CD14-positive monocyte (primary cell): ENCODE data around the gene SLFN5. TPM values are rescaled to one million over a fixed set of nuclear protein-coding genes. Genes with fewer than 3 reads are reported as not detected.
A peak's percentile ranks its signal among the peaks of the same experiment; 100 is the strongest.
"Not testable (repeated sequence)": the region's sequence is repeated elsewhere in the genome, so short reads cannot be mapped to it uniquely, and the experiment has no call there.

Source experiments
- DNase-seq, 3 donors: peaks; one replicate each; pipeline ENCODE4 v3.0.0-alpha.2; 2011 to 2022
- H2AFZ ChIP-seq: 2 replicates; pipeline ENCODE4 v1.6.0; 2012; ENCODE audit warnings: mild to moderate bottlenecking, low read depth, low read length, inconsistent platforms; ENCODE audit not compliant: insufficient read depth, poor library complexity, severe bottlenecking
- H3K27ac ChIP-seq, 2 donors: 1 replicate in 1 of 2; 2 replicates in 1 of 2; pipeline ENCODE4 v1.5.1; 2012 to 2013; ENCODE audit warnings: low read length in 2 of 2, control low read depth in 1 of 2, inconsistent platforms in 1 of 2, low read depth in 1 of 2, mild to moderate bottlenecking in 1 of 2
- H3K27me3 ChIP-seq, 2 donors: one replicate each; pipeline versions ENCODE4 v1.6.0 to v1.6.1; 2011 to 2013; ENCODE audit warnings: low read length in 2 of 2; ENCODE audit not compliant: control insufficient read depth in 2 of 2, insufficient read depth in 2 of 2
- H3K36me3 ChIP-seq, 2 donors: replicated peaks in 1 of 2; 1 replicate in 1 of 2; 2 replicates in 1 of 2; pipeline versions ENCODE4 v1.5.1 to v1.6.1; 2012 to 2013; ENCODE audit warnings: low read length in 2 of 2, control low read depth in 1 of 2, inconsistent platforms in 1 of 2, mild to moderate bottlenecking in 1 of 2; ENCODE audit not compliant: insufficient read depth in 2 of 2, control insufficient read depth in 1 of 2
- H3K4me1 ChIP-seq, 2 donors: 1 replicate in 1 of 2; 2 replicates in 1 of 2; pipeline versions ENCODE4 v1.5.1 to v1.6.1; 2012 to 2013; ENCODE audit warnings: low read length in 2 of 2, control low read depth in 1 of 2, inconsistent platforms in 1 of 2, mild to moderate bottlenecking in 1 of 2, moderate library complexity in 1 of 2; ENCODE audit not compliant: insufficient read depth in 2 of 2, control insufficient read depth in 1 of 2
- H3K4me2 ChIP-seq: replicated peaks from 2 replicates; pipeline ENCODE3; 2012; ENCODE audit warnings: low read length, moderate library complexity, mild to moderate bottlenecking; ENCODE audit not compliant: poor library complexity, severe bottlenecking; ENCODE audit errors: extremely low read depth
- H3K4me3 ChIP-seq, 3 experiments: fragments of 200-600 bp in 1 of 3; sonication (generic) in 1 of 3; replicated peaks in 1 of 3; 1 replicate in 2 of 3; 2 replicates in 1 of 3; pipeline ENCODE4 v1.5.1; 2011 to 2013; ENCODE audit warnings: low read length in 3 of 3, mild to moderate bottlenecking in 3 of 3, control low read depth in 2 of 3, low read depth in 2 of 3, inconsistent platforms in 1 of 3, moderate library complexity in 1 of 3
- H3K79me2 ChIP-seq: 2 replicates; pipeline ENCODE4 v1.6.0; 2012; ENCODE audit warnings: mild to moderate bottlenecking, control low read depth, inconsistent platforms, low read length, moderate library complexity; ENCODE audit not compliant: insufficient read depth
- H3K9ac ChIP-seq: 2 replicates; pipeline ENCODE4 v1.6.0; 2017; ENCODE audit warnings: low read length, mild to moderate bottlenecking; ENCODE audit not compliant: insufficient read depth, poor library complexity, severe bottlenecking
- H3K9me3 ChIP-seq, 2 donors: replicated peaks in 1 of 2; 1 replicate in 1 of 2; 2 replicates in 1 of 2; pipeline versions ENCODE4 v1.5.1 to v1.6.1; 2012 to 2013; ENCODE audit warnings: low read length in 2 of 2, control low read depth in 1 of 2; ENCODE audit not compliant: control insufficient read depth in 1 of 2, insufficient read depth in 1 of 2
- H4K20me1 ChIP-seq: 2 replicates; pipeline ENCODE4 v1.6.0; 2012; ENCODE audit warnings: mild to moderate bottlenecking, low read length, control low read depth, moderate library complexity; ENCODE audit not compliant: insufficient read depth
- H3K27ac Mint-ChIP-seq, 7 donors: one replicate each; pipeline ENCODE4 v1.8.0; 2020; ENCODE audit warnings: mild to moderate bottlenecking in 7 of 7, mixed read lengths in 7 of 7, moderate library complexity in 6 of 7, inconsistent platforms in 2 of 7
- H3K27me3 Mint-ChIP-seq, 3 donors: one replicate each; pipeline ENCODE4 v1.8.0; 2021 to 2022; ENCODE audit warnings: low read depth in 3 of 3, mild to moderate bottlenecking in 3 of 3, mixed read lengths in 3 of 3, moderate library complexity in 3 of 3, inconsistent platforms in 1 of 3
- H3K36me3 Mint-ChIP-seq, 2 donors: one replicate each; pipeline ENCODE4 v1.8.0; 2020; ENCODE audit warnings: mixed read lengths in 2 of 2, inconsistent platforms in 1 of 2, mild to moderate bottlenecking in 1 of 2
- H3K4me1 Mint-ChIP-seq: one replicate; pipeline ENCODE4 v1.8.0; 2020; ENCODE audit warnings: mild to moderate bottlenecking, mixed read lengths
- H3K4me3 Mint-ChIP-seq, 2 donors: one replicate each; pipeline ENCODE4 v1.8.0; 2020; ENCODE audit warnings: mild to moderate bottlenecking in 2 of 2, mixed read lengths in 2 of 2, moderate library complexity in 1 of 2
- H3K9me3 Mint-ChIP-seq, 7 donors: one replicate each; pipeline ENCODE4 v1.8.0; 2020 to 2022; ENCODE audit warnings: mixed read lengths in 7 of 7, mild to moderate bottlenecking in 6 of 7, moderate library complexity in 6 of 7, inconsistent platforms in 2 of 7
- CTCF ChIP-seq: fragments of 200-600 bp; IDR thresholded peaks from one replicate; pipeline ENCODE4 v1.8.0; 2022; ENCODE audit warnings: antibody characterized with exemption, mild to moderate bottlenecking
- WGBS: methylation state at CpG from one replicate; pipeline ENCODE4 v1.1.5; 2013; ENCODE audit warnings: missing lambda C conversion rate; ENCODE audit not compliant: insufficient coverage; 5-methylcytosine and 5-hydroxymethylcytosine counted together
- intact Hi-C, 2 donors: fragments of 100-400 bp; cut with micrococcal nuclease; formaldehyde crosslinking; loops; one replicate each; pipeline versions ENCODE4 v1.15.0 to v1.15.1; 2023
- polyA minus RNA-seq: library from RNA; depleted of rRNA, polyadenylated mRNA; stranded (reverse); fragments of >200 nt; gene quantifications from 2 replicates; pipeline ENCODE4 v1.2.3, GENCODE V29; 2012
- polyA plus RNA-seq, 3 donors: library from polyadenylated mRNA; depleted of rRNA in 1 of 3; unstranded in 2 of 3; stranded (reverse) in 1 of 3; fragments of 300-500 nt in 2 of 3; fragments of >200 nt in 1 of 3; fragmentation: Illumina TruSeq in 2 of 3; gene quantifications; 1 replicate in 2 of 3; 2 replicates in 1 of 3; pipeline ENCODE4 v1.2.3, GENCODE V29; 2012 to 2021
- total RNA-seq, 12 experiments: library from RNA in 1 of 12; stranded (reverse) in 1 of 12; fragments of 120-200 nt in 1 of 12; gene quantifications; one replicate each; pipeline ENCODE4 v1.2.4 and lab custom pipeline; 2013 to 2026; ENCODE audit warnings: mixed read lengths in 6 of 12, inconsistent platforms in 1 of 12

SLFN5 gene
- 26.8 TPM for total RNA-seq (2013)
- 1 to 10 TPM; 2.9 to 8.8 (median 5.3) TPM for polyA plus RNA-seq
- 5.3 and 8.9 TPM in 2 replicates for polyA minus RNA-seq
- 46.4 to 342 (median 80.1) reads per million in 11 experiments for total RNA-seq (lab: John Stamatoyannopoulos, UW)

DNA sequence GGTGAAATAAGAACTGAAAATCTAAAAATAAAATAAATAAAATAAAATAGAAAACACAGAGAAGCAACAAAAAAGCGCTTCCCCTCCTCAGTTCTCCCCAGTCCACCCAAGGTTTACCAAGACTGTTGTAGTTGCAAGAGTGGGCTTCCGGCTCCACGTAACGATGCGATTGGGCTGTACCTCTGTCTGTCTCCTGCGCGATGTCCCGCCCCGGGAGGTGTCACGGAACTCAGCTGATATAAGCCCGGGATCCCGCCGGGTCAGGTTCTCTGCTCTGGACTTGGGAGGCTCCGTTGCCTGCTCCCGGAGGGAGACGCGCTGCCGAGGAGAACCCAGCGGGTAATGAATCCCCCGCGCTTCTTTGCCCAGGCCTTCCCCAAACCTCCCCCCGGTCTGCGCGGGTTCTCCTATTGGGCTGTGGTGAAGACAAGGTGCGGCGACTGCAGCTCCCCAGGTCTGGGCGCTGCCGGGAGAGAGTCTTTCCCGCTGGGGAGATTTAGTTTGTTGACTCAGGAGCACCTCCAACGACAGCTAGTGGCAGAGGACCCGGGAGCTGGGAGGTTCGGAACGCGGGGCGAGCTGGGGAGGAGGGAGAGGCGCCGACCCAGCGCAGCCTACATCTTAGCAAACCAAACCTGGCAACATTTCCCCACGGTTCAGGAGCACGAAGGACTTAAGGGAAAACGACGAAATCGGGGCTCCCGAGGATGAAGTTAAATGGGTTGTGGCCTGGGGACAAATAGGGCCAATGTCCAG lies at the start of gene SLFN5:
SLFN5 (plus strand) TSS at position 268 of the 756 bp plus-strand sequence. CDS start 15,619 bp downstream, outside the sequence.
- Histone ChIP-seq H3K27ac (peak within 1 kb of the TSS; percentile 94 to 97), H3K36me3 (peaks cover 0 to 9% of the 10 kb centered on the region in 2 donors), H3K4me3 (peak within 1 kb of the TSS; percentile 77 to 94 (median 86)), H3K27me3 (no peaks in the 10 kb centered on the region), H3K4me1 (peaks cover 30 to 46% of the 10 kb centered on the region in 2 donors), H3K4me2 (peak within 1 kb of the TSS; percentile 85), H3K9ac (peak within 1 kb of the TSS; percentile 92), H2AFZ (peak within 1 kb of the TSS; percentile 77), H3K9me3 (no peaks in the 10 kb centered on the region), H4K20me1 (peaks cover 22% of the 10 kb centered on the region), H3K79me2 (peaks cover 31% of the 10 kb centered on the region)
- Mint-ChIP-seq H3K27ac (peak within 1 kb of the TSS; percentile 95 to 99 (median 97)), H3K4me1 (peaks cover 41% of the 10 kb centered on the region), H3K27me3 (peaks cover 11 to 15% (median 12%) of the 10 kb centered on the region in 3 donors), H3K36me3 (peaks cover 15 to 20% of the 10 kb centered on the region in 2 donors), H3K4me3 (peak within 1 kb of the TSS; percentile 95 to 97), H3K9me3 (no peaks in the 10 kb centered on the region)
- WGBS = 0% methylated on average over 30 of the region's 44 CpGs
- intact Hi-C loops = loop anchor here in 1 of 2 donors (5.0 kb wide), 2 partner anchors 56 to 299 kb away; no protein-coding TSS in a partner anchor
- no peak for TF ChIP-seq CTCF
- DNase-seq = peak; percentile 89 to 94 (median 92)

- WGBS = 97% methylated on average over 8 of the region's 12 CpGs
- peaks cover 7 to 12% of the 10 kb centered on the region in 2 donors for H3K4me1 ChIP-seq
- peaks cover 17 to 23% (median 20%) of the 10 kb centered on the region in 3 donors for H3K27me3 Mint-ChIP-seq
- H3K4me3 Mint-ChIP-seq, H2AFZ ChIP-seq, H3K79me2 ChIP-seq, H3K36me3 Mint-ChIP-seq, H3K4me2 ChIP-seq, H3K4me1 Mint-ChIP-seq, H3K36me3 ChIP-seq, H3K9me3 ChIP-seq, H3K9ac ChIP-seq, H4K20me1 ChIP-seq, H3K27ac ChIP-seq, DNase-seq, intact Hi-C loops, H3K4me3 ChIP-seq, H3K27me3 ChIP-seq: not testable (repeated sequence)
- H3K9me3 Mint-ChIP-seq = peaks cover 5 to 23% (median 20%) of the 10 kb centered on the region in 7 donors
- peak within 1 kb of the TSS in 2 of 7 donors; percentile 6 to 57 for H3K27ac Mint-ChIP-seq
Measured at GRCh38 chr17:35194001-35194400, 48.9 kb upstream of the SLFN5 start, which contains the start of gene SLC35G3. TSS of gene SLC35G3 (minus strand) at chr17:35194393. CDS start at chr17:35194307, 86 bp downstream.

GRCh38 chr17:35195062-35195461 lies 47.8 kb upstream of the SLFN5 start:
- H3K4me3 Mint-ChIP-seq, H3K4me2 ChIP-seq, DNase-seq, H3K4me1 ChIP-seq, H3K79me2 ChIP-seq, H3K36me3 Mint-ChIP-seq, H4K20me1 ChIP-seq, H3K4me3 ChIP-seq, H3K9me3 ChIP-seq, H3K27ac ChIP-seq, intact Hi-C loops, H3K27ac Mint-ChIP-seq, H2AFZ ChIP-seq, H3K36me3 ChIP-seq, H3K4me1 Mint-ChIP-seq, H3K27me3 ChIP-seq, H3K9ac ChIP-seq: not testable (repeated sequence)
- WGBS = 92% methylated on average over 23 of the region's 31 CpGs
- H3K9me3 Mint-ChIP-seq = peaks cover 14 to 33% (median 27%) of the 10 kb centered on the region in 7 donors
- H3K27me3 Mint-ChIP-seq = peaks cover 17 to 24% (median 20%) of the 10 kb centered on the region in 3 donors
